ENCODE data around the gene CLDN7. TPM values are rescaled to one million over a fixed set of nuclear protein-coding genes. Genes with fewer than 3 reads are reported as not detected.

CLDN7 gene
- total RNA-seq, 2 experiments from 2014 or later = 0.29 TPM; not detected in 1

DNA sequence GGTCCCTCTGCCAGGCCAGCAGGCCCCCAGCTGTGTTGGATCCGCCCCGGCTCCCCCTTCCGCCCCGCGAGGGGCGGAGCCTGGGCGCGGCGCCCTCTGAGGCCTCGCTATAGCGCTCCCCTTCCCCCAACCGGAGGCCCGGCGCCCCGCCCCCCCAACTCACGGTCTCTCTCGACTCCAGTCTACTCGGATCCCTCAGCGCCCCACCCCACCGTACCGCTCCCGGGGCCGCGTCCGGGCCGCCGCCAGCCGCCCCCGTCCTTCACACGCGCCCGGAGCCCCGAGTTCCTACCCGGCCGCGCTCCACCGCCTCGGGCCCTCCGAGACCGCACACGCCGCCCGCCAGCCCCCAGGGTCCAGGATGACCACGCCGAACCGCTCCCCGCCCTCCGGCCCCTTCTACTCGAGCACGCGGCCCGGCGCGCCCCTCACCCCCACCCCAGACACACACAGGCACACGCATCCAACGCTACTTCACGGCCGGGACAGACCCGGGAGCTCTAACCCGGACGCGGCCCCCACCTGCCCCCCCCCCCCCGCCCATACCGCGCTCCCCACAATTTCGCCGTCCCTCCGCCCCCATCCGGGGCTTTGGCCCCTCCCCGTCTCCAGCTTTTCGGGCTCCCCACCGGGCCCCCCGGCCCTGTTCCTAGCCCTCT lies 24.4 kb downstream of the CLDN7 start:
- Mint-ChIP-seq H3K4me3 (peak overlapping the region; percentile 87), H3K9me3 (no peaks in the 10 kb centered on the region), H3K27me3 (no peaks in the 10 kb centered on the region), H3K27ac (peak overlapping the region; percentile 93), H3K36me3 (ENCODE audit: low read depth) (peaks cover 50% of the 10 kb centered on the region), H3K4me1 (peaks cover 67% of the 10 kb centered on the region)
- ChIA-PET POLR2A (interaction anchor here (0.8 kb wide), 1 partner anchor 19 kb away, joined by 3 read pairs; the partner anchor contains the start of gene DLG4), CTCF (interaction anchor here (0.6 to 2.6 kb wide), 6 partner anchors 12 to 57 kb away, joined by 3 to 16 read pairs (median 3); partner anchors contain the start of genes ACADVL and DLG4)
- peak; percentile 86 for DNase-seq

GRCh38 chr17:7237266-7237760 lies 25.0 kb downstream of the CLDN7 start:
- ChIA-PET POLR2A (no interaction called here), CTCF (interaction anchor here (0.7 to 2.6 kb wide), 4 partner anchors 17 to 48 kb away, joined by 3 to 16 read pairs (median 3); partner anchors contain the start of genes ACADVL and DLG4)
- Mint-ChIP-seq H3K27me3 (no peaks in the 10 kb centered on the region), H3K4me1 (peaks cover 69% of the 10 kb centered on the region), H3K4me3 (peak overlapping the region; percentile 87), H3K27ac (peak overlapping the region; percentile 93), H3K36me3 (ENCODE audit: low read depth) (peaks cover 50% of the 10 kb centered on the region), H3K9me3 (no peaks in the 10 kb centered on the region)
- no peak for DNase-seq

DNA sequence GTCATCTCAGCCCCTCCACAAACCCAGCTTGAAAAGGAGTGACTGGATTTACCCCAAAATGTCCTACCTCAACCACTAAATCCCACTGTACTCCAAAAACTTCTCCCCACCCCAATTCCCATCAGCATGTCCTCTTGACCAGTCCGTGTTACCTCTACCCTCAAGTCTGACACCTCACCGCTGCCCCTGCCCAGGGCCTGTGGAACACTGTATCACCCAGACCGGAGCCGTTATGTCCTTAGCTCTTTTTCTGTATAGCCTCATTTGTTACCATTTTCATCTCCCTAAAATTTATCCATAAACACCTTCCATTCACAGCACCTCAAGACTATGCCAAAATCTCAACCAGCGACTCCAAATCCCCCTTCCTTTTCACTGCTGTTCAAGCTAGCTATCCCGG lies 25.5 kb downstream of the CLDN7 start:
- Mint-ChIP-seq H3K27ac (peak overlapping the region; percentile 93), H3K27me3 (no peaks in the 10 kb centered on the region), H3K9me3 (no peaks in the 10 kb centered on the region), H3K4me1 (peaks cover 70% of the 10 kb centered on the region), H3K4me3 (peak overlapping the region; percentile 87), H3K36me3 (ENCODE audit: low read depth) (peaks cover 48% of the 10 kb centered on the region)
- ChIA-PET CTCF (interaction anchor here (0.7 kb wide), 1 partner anchor 49 kb away, joined by 3 read pairs; no protein-coding TSS in a partner anchor), POLR2A (no interaction called here)
- DNase-seq = no peak

DNA sequence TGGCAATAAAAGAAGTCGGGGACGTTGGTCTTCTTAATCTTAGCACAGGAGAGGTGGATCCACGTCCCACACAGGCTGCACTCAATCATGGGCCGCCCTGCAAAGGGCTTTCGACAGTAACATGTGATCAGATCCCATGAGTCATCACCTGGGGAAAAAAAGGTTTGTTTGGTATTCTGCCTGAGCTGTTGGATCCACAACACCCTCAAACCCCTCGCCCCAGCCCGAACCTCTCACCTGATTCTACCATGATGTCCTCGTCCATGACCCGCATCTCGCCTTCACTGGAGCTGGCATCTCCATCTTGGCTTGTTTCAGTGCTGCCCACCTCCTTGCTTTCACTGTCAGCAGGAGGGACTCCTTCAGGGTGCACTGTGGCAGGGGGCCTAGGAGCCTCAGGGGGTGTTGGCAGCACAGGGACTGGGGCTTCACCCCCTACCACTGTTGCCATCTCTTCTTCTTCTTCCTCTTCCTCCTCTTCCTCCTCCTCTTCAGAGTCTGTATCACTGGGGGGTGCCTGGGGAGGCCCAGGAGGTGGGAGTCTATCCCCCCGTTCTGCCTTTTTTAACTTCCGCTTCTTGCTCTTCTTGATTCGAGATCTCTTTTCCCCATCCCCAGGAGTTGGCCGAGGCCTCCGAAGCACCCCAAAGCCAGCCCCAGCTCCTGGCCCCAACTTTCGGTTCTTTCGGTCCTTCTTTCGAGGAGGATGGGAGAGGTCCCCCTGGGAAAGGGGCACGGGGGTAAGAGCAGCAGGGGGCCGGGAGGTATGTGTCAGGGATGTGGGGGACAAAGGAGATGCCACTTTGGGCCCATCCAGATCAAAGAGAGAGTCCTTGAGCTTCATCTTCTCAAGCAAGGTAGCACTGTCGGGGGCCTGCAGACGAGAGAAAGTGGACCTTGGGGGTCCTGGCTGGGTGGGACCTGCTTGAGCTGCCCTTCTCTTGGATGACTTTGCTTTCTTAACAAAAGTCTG lies 26.3 kb downstream of the CLDN7 start:
- Mint-ChIP-seq H3K36me3 (ENCODE audit: low read depth) (peaks cover 40% of the 10 kb centered on the region), H3K4me3 (peak overlapping the region; percentile 45), H3K27me3 (no peaks in the 10 kb centered on the region), H3K9me3 (no peaks in the 10 kb centered on the region), H3K4me1 (peaks cover 63% of the 10 kb centered on the region), H3K27ac (peak overlapping the region; percentile 25)
- no peak for DNase-seq
- POLR2A ChIA-PET = no interaction called here
- CTCF ChIA-PET = interaction anchor here (1.3 kb wide), 1 partner anchor 15 kb away, joined by 5 read pairs; no protein-coding TSS in a partner anchor

GRCh38 chr17:7234083-7234951 lies 28.0 kb downstream of the CLDN7 start, which contains the start of gene DVL2:
DVL2 (minus strand) TSS chr17:7234517; CDS start chr17:7234262, 255 bp downstream.
- peak within 1 kb of the TSS; percentile 96 for H3K4me3 Mint-ChIP-seq
- CTCF ChIA-PET = interaction anchor here (1.0 to 2.5 kb wide), 6 partner anchors 9 to 453 kb away, joined by 3 to 14 read pairs (median 4); partner anchors contain the start of genes ACADVL and DLG4
- POLR2A ChIA-PET = interaction anchor here (0.7 kb wide), 1 partner anchor 301 kb away, joined by 3 read pairs; no protein-coding TSS in a partner anchor
- peak; percentile 95 for DNase-seq
- H3K9me3 Mint-ChIP-seq = no peaks in the 10 kb centered on the region
- no peaks in the 10 kb centered on the region for H3K27me3 Mint-ChIP-seq
- H3K4me1 Mint-ChIP-seq = peaks cover 49% of the 10 kb centered on the region
- H3K36me3 Mint-ChIP-seq (ENCODE audit: low read depth) = peaks cover 31% of the 10 kb centered on the region
- peak within 1 kb of the TSS; percentile 88 for H3K27ac Mint-ChIP-seq

- peak overlapping the region; percentile 88 for H3K27ac Mint-ChIP-seq
- CTCF ChIA-PET = interaction anchor here (0.7 to 2.5 kb wide), 6 partner anchors 9 to 454 kb away, joined by 3 to 14 read pairs (median 4); partner anchors contain the start of genes ACADVL and DLG4
- peaks cover 52% of the 10 kb centered on the region for H3K4me1 Mint-ChIP-seq
- POLR2A ChIA-PET = interaction anchor here (0.7 kb wide), 1 partner anchor 301 kb away, joined by 3 read pairs; no protein-coding TSS in a partner anchor
- H3K9me3 Mint-ChIP-seq = no peaks in the 10 kb centered on the region
- no peaks in the 10 kb centered on the region for H3K27me3 Mint-ChIP-seq
- H3K4me3 Mint-ChIP-seq = peak overlapping the region; percentile 96
- peaks cover 33% of the 10 kb centered on the region for H3K36me3 Mint-ChIP-seq (ENCODE audit: low read depth)
- DNase-seq = no peak
These were observed 28.6 kb downstream of the CLDN7 start for GRCh38 chr17:7233701-7234082.

- no peak overlapping the region for H3K27ac Mint-ChIP-seq
- ChIA-PET POLR2A (no interaction called here), CTCF (interaction anchor here (0.8 to 2.5 kb wide), 2 partner anchors 11 to 18 kb away, joined by 3 to 7 read pairs; no protein-coding TSS in a partner anchor)
- H3K9me3 Mint-ChIP-seq = no peaks in the 10 kb centered on the region
- H3K36me3 Mint-ChIP-seq (ENCODE audit: low read depth) = peaks cover 37% of the 10 kb centered on the region
- no peak for DNase-seq
- H3K4me3 Mint-ChIP-seq = peak overlapping the region; percentile 34
- H3K27me3 Mint-ChIP-seq = no peaks in the 10 kb centered on the region
- H3K4me1 Mint-ChIP-seq = peaks cover 46% of the 10 kb centered on the region
These were observed 30.2 kb downstream of the CLDN7 start for GRCh38 chr17:7232114-7232513.

DNA sequence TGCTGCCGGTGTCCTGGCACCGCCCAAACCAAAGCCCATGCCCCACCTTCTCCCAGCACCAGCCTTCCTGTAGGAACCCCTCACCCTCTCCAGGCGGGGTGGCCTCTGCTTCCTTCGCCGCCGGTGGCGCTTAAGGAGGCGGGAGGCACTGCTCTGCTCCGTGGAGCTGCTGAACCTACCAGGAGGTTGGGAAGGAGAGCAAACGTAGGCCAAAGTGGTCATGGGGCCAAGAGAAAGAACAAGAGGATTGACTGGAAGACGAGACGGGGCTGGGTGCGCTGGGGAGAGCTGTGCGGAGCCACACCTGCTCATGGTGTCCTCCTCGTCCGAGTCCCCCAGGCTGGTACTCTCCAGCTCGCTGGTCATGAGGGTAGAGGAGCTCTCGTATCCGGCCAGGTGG lies 32.8 kb downstream of the CLDN7 start:
- peaks cover 20% of the 10 kb centered on the region for H3K4me1 Mint-ChIP-seq
- no peaks in the 10 kb centered on the region for H3K27me3 Mint-ChIP-seq
- peaks cover 21% of the 10 kb centered on the region for H3K36me3 Mint-ChIP-seq (ENCODE audit: low read depth)
- POLR2A ChIA-PET = no interaction called here
- no peak overlapping the region for H3K4me3 Mint-ChIP-seq
- DNase-seq = no peak
- H3K27ac Mint-ChIP-seq = no peak overlapping the region
- CTCF ChIA-PET = interaction anchor here (1.4 to 1.5 kb wide), 2 partner anchors 9 to 10 kb away, joined by 3 to 4 read pairs; partner anchors contain the start of gene DLG4
- H3K9me3 Mint-ChIP-seq = no peaks in the 10 kb centered on the region

GRCh38 chr17:7228920-7229319 lies 33.4 kb downstream of the CLDN7 start:
- Mint-ChIP-seq H3K36me3 (ENCODE audit: low read depth) (peaks cover 22% of the 10 kb centered on the region), H3K27me3 (no peaks in the 10 kb centered on the region), H3K4me1 (peaks cover 19% of the 10 kb centered on the region), H3K4me3 (no peak overlapping the region), H3K9me3 (no peaks in the 10 kb centered on the region), H3K27ac (no peak overlapping the region)
- POLR2A ChIA-PET = no interaction called here
- no peak for DNase-seq
- CTCF ChIA-PET = interaction anchor here (1.4 kb wide), 1 partner anchor 8 kb away, joined by 3 read pairs; no protein-coding TSS in a partner anchor

DNA sequence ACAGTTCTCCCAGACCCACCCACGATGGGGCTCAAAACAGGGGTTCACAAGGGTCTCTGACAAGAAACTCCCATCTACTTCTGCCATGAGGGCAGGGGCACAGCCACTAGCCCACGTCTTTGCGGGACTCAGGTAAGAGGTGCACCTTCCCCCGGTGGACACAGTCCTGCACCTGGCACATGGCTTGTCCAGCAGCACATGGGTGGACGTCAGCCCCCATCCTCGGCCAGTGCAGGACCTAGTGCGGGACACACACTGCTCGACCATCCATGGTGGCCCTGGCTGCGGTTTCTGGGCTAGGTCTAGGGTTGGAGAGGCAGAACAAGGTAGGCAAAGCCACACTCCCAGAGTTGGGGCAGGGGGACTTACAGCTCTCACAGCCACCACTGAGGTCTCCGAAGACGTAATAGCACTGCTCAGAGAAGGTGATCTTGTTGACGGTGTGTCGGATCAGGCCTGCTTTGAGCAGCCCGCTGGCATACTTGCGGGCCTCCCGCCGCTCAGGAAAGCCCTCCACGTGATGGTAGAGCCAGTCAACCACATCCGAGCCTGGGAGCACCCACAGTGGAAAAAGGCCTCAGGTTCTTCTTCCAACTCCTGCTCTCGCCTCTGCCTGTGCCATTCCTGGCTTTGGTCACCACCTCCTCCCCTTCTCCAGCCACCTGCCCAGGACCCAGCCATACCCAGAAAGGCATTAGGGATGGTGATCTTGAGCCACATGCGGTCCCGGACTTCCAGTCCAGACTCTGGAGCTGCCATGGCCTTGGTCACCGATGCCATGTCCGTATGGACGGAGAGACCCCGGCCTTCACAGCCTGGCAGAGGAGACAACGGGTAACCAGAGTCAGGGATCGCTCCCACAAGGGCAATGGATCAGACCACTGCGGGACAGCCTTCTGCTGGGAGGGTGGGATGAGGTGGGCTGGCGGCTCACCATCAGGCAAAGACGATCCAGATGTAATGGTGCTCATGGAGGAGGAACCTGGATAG lies 35.3 kb downstream of the CLDN7 start:
- CTCF ChIA-PET = interaction anchor here (1.7 kb wide), 1 partner anchor 70 kb away, joined by 4 read pairs; no protein-coding TSS in a partner anchor
- DNase-seq = no peak
- no peaks in the 10 kb centered on the region for H3K27me3 Mint-ChIP-seq
- no peak overlapping the region for H3K27ac Mint-ChIP-seq
- peaks cover 8% of the 10 kb centered on the region for H3K4me1 Mint-ChIP-seq
- POLR2A ChIA-PET = no interaction called here
- no peak overlapping the region for H3K4me3 Mint-ChIP-seq
- no peaks in the 10 kb centered on the region for H3K9me3 Mint-ChIP-seq
- peaks cover 29% of the 10 kb centered on the region for H3K36me3 Mint-ChIP-seq (ENCODE audit: low read depth)

Measured in activated CD4-positive, alpha-beta T cell treated with anti-CD3 and anti-CD28 coated beads, Interleukin-2, amount 10 ng/mL, durations not matched to agents 7 days and 5 days (primary cell).